ENCODE measurements around the gene HHIPL1. TPM values are rescaled to one million over a fixed set of nuclear protein-coding genes. Genes with fewer than 3 reads are reported as not detected.

Gene HHIPL1
- polyA plus RNA-seq, 2 of the 4 experiments (the other 2 are of a cell fraction): 0.19 to 0.23 TPM

DNA sequence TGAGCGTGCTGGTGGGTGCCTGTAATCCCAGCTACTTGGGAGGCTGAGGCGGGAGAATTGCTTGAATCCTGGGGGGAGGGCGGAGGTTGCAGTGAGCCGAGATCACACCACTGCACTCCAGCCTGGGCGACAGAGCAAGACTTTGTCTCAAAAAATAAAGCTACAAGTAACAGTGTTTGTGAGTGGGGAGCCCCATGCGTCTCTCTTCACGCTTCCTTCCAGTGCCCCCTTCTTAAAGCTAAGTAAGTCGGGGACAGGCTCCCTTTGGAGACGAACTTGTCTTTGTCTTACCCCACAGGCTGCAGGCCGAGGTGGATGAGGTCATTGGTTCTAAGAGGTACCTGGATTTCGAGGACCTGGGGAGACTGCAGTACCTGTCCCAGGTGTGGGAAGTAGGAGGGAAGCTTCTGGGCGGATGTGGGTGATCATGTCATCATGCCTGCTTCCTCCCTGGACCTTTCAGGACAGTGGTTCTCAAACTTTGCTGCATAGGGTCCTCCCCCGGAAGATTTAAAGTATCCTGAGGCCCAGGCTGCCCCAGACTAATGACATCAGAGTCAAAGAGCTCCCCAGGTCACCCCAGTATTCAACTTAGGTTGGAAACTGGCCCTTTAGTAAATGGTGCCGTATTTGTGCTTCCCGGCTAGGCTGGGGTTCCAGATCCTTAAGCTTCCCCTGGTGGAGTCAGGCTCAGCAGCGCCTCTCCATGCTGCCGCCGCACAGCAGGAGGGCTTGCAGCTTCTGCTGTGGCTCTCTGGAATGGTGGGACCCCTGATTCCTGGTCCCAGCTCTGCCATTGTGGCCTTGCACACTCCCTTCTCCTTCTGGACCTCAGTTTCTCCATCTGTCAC is 76.2 kb downstream of the HHIPL1 start:
- H3K4me3 ChIP-seq: no peak overlapping the region
- ChIA-PET POLR2A (no interaction called here), CTCF (interaction anchor here (0.7 to 2.0 kb wide), 6 partner anchors 9 to 165 kb away, joined by 3 to 18 read pairs (median 4); partner anchors contain the start of gene CYP46A1)
- no peaks in the 10 kb centered on the region for H3K4me1 ChIP-seq
- TF ChIP-seq FOXS1 (CRISPR knock-in tag; IDR thresholded peaks at IDR 0.05) (no peak), HOXB5 (CRISPR knock-in tag; IDR thresholded peaks at IDR 0.05) (no peak)
- H3K4me2 ChIP-seq: no peak overlapping the region
- DNase-seq (ENCODE audit: low read depth in 1 of 2, low spot score in 1 of 2) (no peak), ATAC-seq (no peak), FAIRE-seq (no peak)
- 79% methylated on average over 18 of the region's 18 CpGs for WGBS (ENCODE audit: missing lambda C conversion rate)
- H3K27ac ChIP-seq: no peak overlapping the region
- no peaks in the 10 kb centered on the region for H3K9me3 ChIP-seq

GRCh38 chr14:99721792-99722516 is 77.0 kb downstream of the HHIPL1 start:
- H3K4me3 ChIP-seq: no peak overlapping the region
- no peaks in the 10 kb centered on the region for H3K9me3 ChIP-seq
- H3K27ac ChIP-seq: no peak overlapping the region
- no peaks in the 10 kb centered on the region for H3K4me1 ChIP-seq
- no peak overlapping the region for H3K4me2 ChIP-seq
- FAIRE-seq (no peak), DNase-seq (ENCODE audit: low read depth in 1 of 2, low spot score in 1 of 2) (no peak), ATAC-seq (no peak)
- POLR2A ChIA-PET: no interaction called here
- 69% methylated on average over 9 of the region's 12 CpGs for WGBS (ENCODE audit: missing lambda C conversion rate)
- TF ChIP-seq POLR2A (IDR thresholded peaks at IDR 0.05; ENCODE audit: low read length) (no peak), ZFP36 (IDR thresholded peaks at IDR 0.05; ENCODE audit: borderline replicate concordance, partially characterized antibody) (peak; percentile 4)
- CTCF ChIA-PET: interaction anchor here (0.7 to 2.0 kb wide), 4 partner anchors 8 to 164 kb away, joined by 4 to 18 read pairs (median 4); no protein-coding TSS in a partner anchor

GRCh38 chr14:99722741-99723140 is 77.8 kb downstream of the HHIPL1 start:
- TF ChIP-seq RAD21 (conservative IDR thresholded peaks at IDR 0.05 in 1 of 2, IDR thresholded peaks at IDR 0.05 in 1 of 2) (no peak), KDM5A (IDR thresholded peaks at IDR 0.05) (no peak), ZNF302 (CRISPR knock-in tag; IDR thresholded peaks at IDR 0.05) (no peak), RARB (CRISPR knock-in tag; IDR thresholded peaks at IDR 0.05) (no peak), NR3C1 (IDR thresholded peaks at IDR 0.05) (no peak), BHLHE40 (IDR thresholded peaks at IDR 0.05; ENCODE audit: low read depth, low read length) (no peak), EHMT2 (IDR thresholded peaks at IDR 0.05; ENCODE audit: low read depth) (no peak), BCL3 (IDR thresholded peaks at IDR 0.05) (no peak), HOXA7 (CRISPR knock-in tag; IDR thresholded peaks at IDR 0.05) (no peak), JUN (IDR thresholded peaks at IDR 0.05) (no peak), ZFP36 (IDR thresholded peaks at IDR 0.05; ENCODE audit: borderline replicate concordance, partially characterized antibody) (no peak), ATOH8 (CRISPR knock-in tag; IDR thresholded peaks at IDR 0.05; ENCODE audit: low read depth) (no peak), FOSL2 (IDR thresholded peaks at IDR 0.05) (no peak), FOSL2 (CRISPR knock-in tag; IDR thresholded peaks at IDR 0.05) (no peak), EHF (CRISPR knock-in tag; IDR thresholded peaks at IDR 0.05) (no peak), USF2 (IDR thresholded peaks at IDR 0.05) (no peak), SREBF2 (IDR thresholded peaks at IDR 0.05) (no peak), CTCF (IDR thresholded peaks at IDR 0.05) (no peak), MAZ (IDR thresholded peaks at IDR 0.05; ENCODE audit: borderline replicate concordance, low read depth, low read length) (no peak), ESRRA (IDR thresholded peaks at IDR 0.05; ENCODE audit: borderline replicate concordance, low read length) (no peak)
- DNase-seq (ENCODE audit: low read depth in 1 of 2, low spot score in 1 of 2): no peak
- Histone ChIP-seq H3K4me2 (no peak overlapping the region), H3K27ac (no peak overlapping the region), H3K9me3 (no peaks in the 10 kb centered on the region), H3K4me3 (no peak overlapping the region), H3K4me1 (no peaks in the 10 kb centered on the region)
- FAIRE-seq: no peak
- ATAC-seq: 0 out of 6 replicates have a peak, but pooled peaks of 1 of the 2 experiments have one; percentile 21
- ChIA-PET POLR2A (no interaction called here), CTCF (no interaction called here)
- WGBS (ENCODE audit: missing lambda C conversion rate): 63% methylated on average over 9 of the region's 9 CpGs
